Large intestine (tissue), 3 donors: Measurements from ENCODE around the gene COL4A2. TPM values are rescaled to one million over a fixed set of nuclear protein-coding genes. Genes with fewer than 3 reads are reported as not detected.
"Not testable (repeated sequence)": the region's sequence is repeated elsewhere in the genome, so short reads cannot be mapped to it uniquely, and the experiment has no call there.

Experiments used
- DNase-seq, 2 donors: peaks; one replicate each; pipeline versions ENCODE4 v3.0.0 to v3.0.0-alpha.2; 2013
- H3K27ac ChIP-seq: one replicate; pipeline ENCODE4 v1.5.1; 2013; ENCODE audit warnings: low read length
- H3K27me3 ChIP-seq: 2 replicates; pipeline ENCODE4 v1.6.1; 2013; ENCODE audit warnings: low read length; ENCODE audit not compliant: control insufficient read depth, insufficient read depth
- H3K36me3 ChIP-seq: 2 replicates; pipeline ENCODE4 v1.6.1; 2013; ENCODE audit warnings: low read length; ENCODE audit not compliant: control insufficient read depth, insufficient read depth
- H3K4me1 ChIP-seq: one replicate; pipeline ENCODE4 v1.6.1; 2013; ENCODE audit warnings: low read length; ENCODE audit not compliant: control insufficient read depth, insufficient read depth
- H3K4me3 ChIP-seq: one replicate; pipeline ENCODE4 v1.5.1; 2013; ENCODE audit warnings: low read length
- H3K9me3 ChIP-seq: one replicate; pipeline ENCODE4 v1.6.1; 2013; ENCODE audit warnings: mild to moderate bottlenecking, low read depth, low read length, moderate library complexity; ENCODE audit not compliant: control insufficient read depth
- WGBS: methylation state at CpG from one replicate; pipeline ENCODE4 v1.1.5; 2013; ENCODE audit warnings: low lambda C conversion rate; ENCODE audit not compliant: insufficient coverage; 5-methylcytosine and 5-hydroxymethylcytosine counted together
- polyA plus RNA-seq: library from polyadenylated mRNA; unstranded; fragments of 120-200 nt; gene quantifications from one replicate; pipeline ENCODE4 v1.2.1, GENCODE V29; 2013

COL4A2 gene
- polyA plus RNA-seq, 1 donor, result 164 TPM

DNA sequence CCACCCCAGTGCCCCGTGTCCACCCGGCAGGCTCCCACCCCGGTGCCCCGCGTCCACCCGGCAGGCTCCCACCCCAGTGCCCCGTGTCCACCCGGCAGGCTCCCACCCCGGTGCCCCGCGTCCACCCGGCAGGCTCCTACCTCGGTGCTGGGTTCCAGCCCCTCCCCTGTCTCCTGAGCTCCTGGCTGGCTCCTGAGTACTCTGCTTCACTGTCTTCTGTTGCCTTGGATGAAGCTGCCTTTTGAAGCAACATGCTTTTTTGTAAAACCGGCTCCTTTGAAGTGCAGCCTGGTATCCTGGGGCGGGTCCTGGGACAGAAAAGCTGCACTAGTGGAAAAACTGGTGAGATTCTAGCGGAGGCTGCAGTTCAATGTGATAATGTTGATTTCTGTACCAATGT is 6.6 kb downstream of the COL4A2 start:
- H3K27me3 ChIP-seq, DNase-seq, H3K4me3 ChIP-seq, H3K27ac ChIP-seq, H3K9me3 ChIP-seq: not testable (repeated sequence)
- Histone ChIP-seq H3K36me3 (peaks cover 25% of the 10 kb centered on the region), H3K4me1 (peaks cover 33% of the 10 kb centered on the region)
- WGBS, result no CpG with 5 or more reads among the region's 16 CpGs

DNA sequence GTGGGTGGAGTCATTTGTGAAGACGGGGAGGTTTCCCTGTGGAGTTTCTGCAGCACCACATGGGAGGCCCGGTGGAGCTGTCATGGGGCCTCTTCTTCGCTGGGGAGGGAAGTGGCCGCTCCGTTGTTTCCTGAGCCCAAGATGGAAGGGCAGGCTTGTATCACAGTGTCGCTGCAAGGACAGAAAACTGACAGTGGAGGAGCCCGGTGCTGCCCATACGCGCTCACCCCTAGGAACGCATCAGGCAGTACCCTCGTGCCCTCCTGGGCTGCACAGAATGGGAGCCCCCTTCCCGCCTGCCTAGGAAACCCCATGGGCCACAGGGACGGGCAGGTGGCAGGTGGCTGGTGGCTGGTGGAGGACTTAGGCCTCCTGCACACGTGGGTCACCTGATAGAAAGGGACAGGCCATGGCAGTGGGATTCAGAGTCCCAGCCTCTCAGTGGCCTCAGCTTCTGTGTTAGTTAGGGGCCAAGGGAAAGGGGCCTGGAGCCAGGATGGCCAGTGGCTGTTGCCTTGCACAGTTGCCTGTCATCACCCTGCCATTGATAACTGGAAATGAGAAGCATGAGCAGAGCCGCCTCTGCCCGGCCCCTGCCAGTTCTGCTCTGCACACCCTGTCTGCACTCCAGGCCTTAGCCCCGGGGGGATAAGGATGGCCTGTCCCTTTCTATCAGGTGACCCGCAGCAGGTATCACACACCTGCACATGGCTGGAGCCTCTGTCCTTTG is 7.6 kb downstream of the COL4A2 start:
- no peak overlapping the region for H3K4me3 ChIP-seq
- DNase-seq, result no peak
- peaks cover 23% of the 10 kb centered on the region for H3K4me1 ChIP-seq
- H3K27ac ChIP-seq, result no peak overlapping the region
- WGBS, result no CpG with 5 or more reads among the region's 18 CpGs
- H3K9me3 ChIP-seq, result no peaks in the 10 kb centered on the region
- H3K27me3 ChIP-seq, result no peaks in the 10 kb centered on the region
- peaks cover 25% of the 10 kb centered on the region for H3K36me3 ChIP-seq

DNA sequence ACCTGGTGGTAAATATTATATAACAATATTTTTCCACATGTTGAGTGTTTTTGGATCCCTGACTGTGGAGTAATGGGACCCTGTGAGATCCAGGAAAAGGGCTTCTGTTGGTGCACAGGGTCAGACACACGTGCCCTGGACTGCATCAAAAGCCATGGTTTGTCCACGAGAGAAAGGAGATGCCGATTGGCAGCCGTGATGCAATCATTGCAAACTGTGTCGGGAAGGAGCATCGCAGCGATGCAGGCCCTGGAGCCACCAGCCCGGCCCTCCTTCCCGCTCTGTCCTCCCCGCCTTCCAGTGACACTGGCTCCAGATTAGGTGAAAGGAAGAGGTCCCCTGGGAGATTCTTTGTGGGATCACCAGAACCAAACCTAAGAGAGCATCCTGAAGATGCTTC is 9.1 kb downstream of the COL4A2 start:
- Histone ChIP-seq H3K27ac (no peak overlapping the region), H3K4me3 (no peak overlapping the region), H3K36me3 (peaks cover 20% of the 10 kb centered on the region), H3K9me3 (no peaks in the 10 kb centered on the region), H3K27me3 (no peaks in the 10 kb centered on the region), H3K4me1 (peaks cover 13% of the 10 kb centered on the region)
- WGBS, result no CpG with 5 or more reads among the region's 10 CpGs
- no peak for DNase-seq

DNA sequence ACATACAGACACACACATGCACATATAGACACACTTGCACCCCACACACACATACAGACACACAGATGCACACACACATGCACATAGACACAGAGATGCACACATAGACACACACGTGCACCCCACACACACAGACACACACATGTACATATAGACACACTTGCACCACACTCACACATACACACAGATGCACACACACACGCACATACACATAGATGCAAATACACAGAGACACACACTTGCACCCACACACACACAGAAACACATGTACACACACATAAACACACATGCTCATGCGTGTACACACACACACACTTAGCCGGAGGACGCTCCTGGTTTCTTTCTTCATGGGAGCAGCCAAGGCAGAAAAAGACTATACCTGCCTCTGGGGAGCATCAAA is 10.0 kb downstream of the COL4A2 start:
- no CpG with 5 or more reads among the region's 5 CpGs for WGBS
- H3K27ac ChIP-seq, result no peak overlapping the region

DNA sequence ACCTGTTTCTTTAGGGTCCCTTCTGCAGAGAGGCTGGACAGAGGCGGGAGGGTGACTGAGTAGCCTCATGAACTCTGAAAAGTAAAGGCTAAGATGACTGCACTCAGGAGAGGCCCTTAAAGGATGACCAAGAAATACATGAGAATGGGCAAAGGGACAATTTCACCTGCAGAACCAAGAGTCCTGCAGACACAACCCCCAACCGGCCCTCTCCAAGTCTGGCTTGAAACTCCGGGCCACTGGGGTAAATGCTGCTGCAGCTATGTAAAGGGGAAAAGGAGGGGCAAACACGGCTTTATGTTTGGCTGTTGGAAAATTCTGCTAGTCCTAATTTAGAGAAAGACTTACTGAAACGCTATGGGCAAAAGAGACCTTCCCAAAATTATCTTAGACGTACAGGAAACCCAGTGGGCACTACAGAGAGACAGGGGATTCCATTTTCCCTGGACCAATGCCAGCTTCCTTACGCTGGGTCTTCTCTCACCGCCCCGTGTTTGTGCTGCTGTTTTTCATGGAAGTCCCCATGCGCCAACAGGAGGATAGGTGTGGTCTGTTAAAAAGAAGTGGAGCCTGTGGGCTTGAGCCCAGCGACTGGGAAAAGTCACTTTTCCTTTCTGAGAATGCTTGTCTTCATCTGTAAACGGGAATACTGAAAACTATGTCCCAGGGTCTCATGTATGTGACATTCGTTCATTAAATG is 10.6 kb downstream of the COL4A2 start:
- Histone ChIP-seq H3K4me3 (no peak overlapping the region), H3K4me1 (peaks cover 4% of the 10 kb centered on the region), H3K27me3 (no peaks in the 10 kb centered on the region), H3K9me3 (no peaks in the 10 kb centered on the region), H3K36me3 (peaks cover 17% of the 10 kb centered on the region), H3K27ac (no peak overlapping the region)
- DNase-seq, result no peak
- 90% methylated on average over 2 of the region's 13 CpGs for WGBS

More for the DNA sequence above, 10.0 kb downstream of the COL4A2 start:
- no peaks in the 10 kb centered on the region for H3K9me3 ChIP-seq
- H3K4me3 ChIP-seq, result no peak overlapping the region
- H3K27me3 ChIP-seq, result no peaks in the 10 kb centered on the region
- H3K4me1 ChIP-seq, result peaks cover 4% of the 10 kb centered on the region
- peaks cover 17% of the 10 kb centered on the region for H3K36me3 ChIP-seq
- no peak for DNase-seq

DNA sequence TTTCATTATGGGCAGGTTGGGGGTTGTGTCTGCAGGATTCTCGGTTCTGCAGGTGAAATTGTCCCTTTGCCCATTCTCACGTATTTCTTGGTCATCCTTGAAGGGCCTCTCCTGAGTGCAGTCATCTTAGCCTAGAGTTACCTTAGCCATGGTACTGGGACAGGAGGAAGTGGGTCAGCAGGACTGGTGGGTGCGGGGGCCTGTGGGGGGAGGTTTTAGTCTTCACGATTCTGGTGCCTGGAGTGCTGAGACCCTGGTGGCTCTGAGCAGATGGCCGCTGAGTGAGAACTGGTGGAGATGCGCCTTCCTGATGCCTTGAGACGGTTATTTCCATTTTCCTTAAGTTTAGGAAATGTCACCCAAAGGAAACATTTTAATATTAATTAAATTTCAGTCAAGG is 11.8 kb downstream of the COL4A2 start:
- Histone ChIP-seq H3K27me3 (no peaks in the 10 kb centered on the region), H3K27ac (no peak overlapping the region), H3K4me3 (no peak overlapping the region), H3K4me1 (peaks cover 4% of the 10 kb centered on the region), H3K36me3 (peaks cover 17% of the 10 kb centered on the region), H3K9me3 (no peaks in the 10 kb centered on the region)
- WGBS, result no CpG with 5 or more reads among the region's 7 CpGs
- DNase-seq, result no peak

DNA sequence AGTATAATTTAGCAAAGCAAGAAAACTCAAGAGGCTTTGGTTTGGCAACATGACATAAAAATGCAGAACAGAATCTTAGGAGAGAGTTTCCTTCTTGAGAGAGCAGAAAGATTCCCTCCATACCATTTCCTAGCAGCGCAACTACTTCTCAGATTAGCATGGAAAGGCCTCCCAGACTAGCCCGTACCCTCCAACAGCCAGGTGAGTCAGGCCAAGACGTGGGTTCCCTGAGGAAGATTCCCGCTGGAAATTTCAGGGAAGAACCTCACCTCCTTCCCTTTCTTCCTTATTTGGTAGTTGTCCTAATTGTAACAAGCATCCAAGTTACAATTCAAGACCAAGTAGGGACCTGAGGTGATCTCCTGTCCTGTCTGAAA is 12.3 kb downstream of the COL4A2 start:
- no peak overlapping the region for H3K4me3 ChIP-seq
- H3K4me1 ChIP-seq, result peaks cover 4% of the 10 kb centered on the region
- H3K9me3 ChIP-seq, result no peaks in the 10 kb centered on the region
- H3K27me3 ChIP-seq, result no peaks in the 10 kb centered on the region
- no peak for DNase-seq
- H3K36me3 ChIP-seq, result peaks cover 12% of the 10 kb centered on the region
- no peak overlapping the region for H3K27ac ChIP-seq
- no CpG with 5 or more reads among the region's 4 CpGs for WGBS

DNA sequence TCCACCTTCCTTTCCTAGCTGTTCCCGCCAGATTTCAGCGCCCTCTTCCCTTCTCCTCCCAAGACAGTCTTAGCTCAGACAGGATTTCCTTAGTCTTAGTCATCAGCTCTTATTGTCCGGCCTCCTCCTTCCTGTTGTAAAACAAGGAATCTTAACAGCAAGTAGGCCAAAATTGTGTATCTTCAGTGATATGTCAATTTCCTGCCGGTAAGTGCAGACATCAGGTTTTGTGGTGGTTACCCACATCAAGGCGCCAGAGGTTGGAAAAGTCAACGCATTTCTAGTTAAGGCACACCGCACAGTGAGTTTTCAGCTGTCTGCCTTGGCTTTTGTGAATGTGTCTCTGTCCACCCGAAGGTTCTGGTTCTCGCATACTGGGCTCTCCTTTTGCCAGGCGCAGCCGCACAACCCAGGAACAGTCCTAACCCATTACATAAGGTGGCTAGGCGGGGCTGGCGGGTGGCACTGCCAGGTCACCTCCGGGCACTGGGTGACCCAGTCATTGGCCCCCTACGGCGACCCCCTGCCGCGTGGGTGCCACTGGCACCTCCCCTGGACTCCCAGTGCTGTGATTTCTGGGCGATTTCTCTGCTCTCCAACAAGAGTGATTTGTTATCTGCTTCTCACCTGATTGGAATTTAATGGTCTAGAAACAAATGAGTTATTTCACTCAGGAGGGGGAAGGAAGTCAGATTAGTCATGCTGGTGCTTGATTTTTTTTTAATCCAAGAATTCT is 12.9 kb downstream of the COL4A2 start:
- H3K9me3 ChIP-seq, result no peaks in the 10 kb centered on the region
- H3K4me1 ChIP-seq, result peaks cover 4% of the 10 kb centered on the region
- no peaks in the 10 kb centered on the region for H3K27me3 ChIP-seq
- H3K36me3 ChIP-seq, result peaks cover 12% of the 10 kb centered on the region
- no peak for DNase-seq
- H3K27ac ChIP-seq, result no peak overlapping the region
- WGBS, result 67% methylated on average over 3 of the region's 19 CpGs
- H3K4me3 ChIP-seq, result no peak overlapping the region

DNA sequence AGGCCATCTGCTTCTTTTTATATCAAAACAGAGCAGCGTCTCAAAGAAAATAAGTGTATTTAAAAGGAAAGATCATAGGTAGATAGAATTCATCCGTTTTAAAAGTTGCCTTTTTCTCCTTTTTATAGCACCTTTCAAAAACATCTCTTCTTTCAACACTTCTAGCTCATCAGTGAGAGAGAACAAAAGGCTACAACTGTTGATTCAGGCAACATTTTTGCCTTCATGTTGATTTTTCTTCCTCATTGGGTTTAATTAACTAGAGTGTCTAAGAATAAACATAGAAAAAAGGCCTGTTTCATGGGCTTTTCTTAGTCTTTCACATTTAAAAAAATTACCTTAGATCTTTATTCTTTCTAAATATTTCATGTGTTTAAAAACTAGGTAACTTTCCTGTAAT is 13.6 kb downstream of the COL4A2 start:
- H3K27me3 ChIP-seq, result no peaks in the 10 kb centered on the region
- DNase-seq, result no peak
- H3K4me3 ChIP-seq, result no peak overlapping the region
- peaks cover 12% of the 10 kb centered on the region for H3K36me3 ChIP-seq
- no peaks in the 10 kb centered on the region for H3K9me3 ChIP-seq
- H3K4me1 ChIP-seq, result peaks cover 4% of the 10 kb centered on the region
- no peak overlapping the region for H3K27ac ChIP-seq
- WGBS, result 55% methylated on average over 2 of the region's 2 CpGs

DNA sequence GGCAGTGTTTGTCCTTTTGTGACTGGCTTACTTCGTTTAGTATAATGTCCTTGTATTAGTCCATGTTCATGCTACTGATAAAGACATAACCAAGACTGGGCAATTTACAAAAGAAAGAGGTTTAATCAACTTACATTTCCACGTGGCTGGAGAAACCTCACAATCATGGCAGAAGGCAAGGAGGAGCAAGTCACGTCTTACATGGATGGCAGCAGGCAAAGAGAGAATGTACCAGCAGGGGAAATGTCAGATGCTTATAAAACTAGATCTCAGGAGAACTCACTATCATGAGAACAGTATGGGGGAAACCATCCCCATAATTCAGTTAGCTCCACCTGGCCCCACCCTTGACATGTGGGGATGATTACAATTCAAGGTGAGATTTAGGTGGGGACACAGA is 14.5 kb downstream of the COL4A2 start:
- H3K9me3 ChIP-seq, H3K4me1 ChIP-seq, DNase-seq, H3K4me3 ChIP-seq, H3K36me3 ChIP-seq, H3K27ac ChIP-seq, H3K27me3 ChIP-seq: not testable (repeated sequence)
- no CpG with 5 or more reads among the region's 3 CpGs for WGBS
